Measurements from ENCODE around the gene MRPS18C. TPM values are rescaled to one million over a fixed set of nuclear protein-coding genes. Genes with fewer than 3 reads are reported as not detected.

MRPS18C gene
- polyA plus RNA-seq, 1 of the 3 experiments (the other 2 are of a cell fraction), result 19.7 TPM

DNA sequence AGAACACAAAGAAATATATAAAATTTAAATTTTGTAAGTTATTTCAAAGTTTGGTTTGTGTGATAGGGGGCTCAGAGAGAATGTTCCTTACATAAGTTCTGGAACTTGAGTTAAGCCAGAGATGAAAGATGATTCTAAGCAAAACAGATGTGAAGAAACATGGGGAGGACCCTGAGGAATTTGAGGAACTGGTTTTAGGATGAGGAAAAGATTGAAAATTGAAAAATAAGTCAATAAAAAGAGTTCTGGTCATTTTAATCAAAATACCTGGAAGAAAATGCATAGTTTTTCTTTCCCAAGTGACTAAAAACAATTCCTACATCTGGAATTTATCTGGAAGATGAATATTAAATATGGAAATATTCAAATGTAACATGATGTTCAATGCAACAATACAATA is 37.6 kb upstream of the MRPS18C start:
- no peak for DNase-seq
- no peak overlapping the region for H2AFZ ChIP-seq (ENCODE audit: low read depth)
- H3K9me3 ChIP-seq, result no peaks in the 10 kb centered on the region
- no peaks in the 10 kb centered on the region for H3K27me3 ChIP-seq (ENCODE audit: insufficient read depth)
- ChIA-PET CTCF (no interaction called here), POLR2A (no interaction called here)
- H3K36me3 ChIP-seq (replicated peaks in 1 of 2; ENCODE audit: control insufficient read depth in 1 of 2, insufficient read depth in 2 of 2, low read length in 1 of 2), result peaks cover 18 to 27% of the 10 kb centered on the region in 2 experiments
- no peaks in the 10 kb centered on the region for H3K79me2 ChIP-seq (ENCODE audit: insufficient read depth)
- H3K27ac ChIP-seq (ENCODE audit: low read depth in 2 of 2, low read length in 1 of 2), result no peak overlapping the region
- no peak overlapping the region for H3K4me2 ChIP-seq
- H3K4me3 ChIP-seq (ENCODE audit: low read depth in 2 of 2, low read length in 1 of 2), result no peak overlapping the region
- no peak overlapping the region for H3K9ac ChIP-seq
- no peaks in the 10 kb centered on the region for H4K20me1 ChIP-seq (ENCODE audit: insufficient read depth)
- H3K9me2 ChIP-seq, result no peaks in the 10 kb centered on the region
- no peaks in the 10 kb centered on the region for H3K4me1 ChIP-seq (ENCODE audit: control insufficient read depth in 1 of 2, insufficient read depth in 2 of 2, low read depth in 1 of 2, low read length in 1 of 2)
- H3F3A ChIP-seq (replicated peaks; ENCODE audit: insufficient read depth), result peaks cover 4% of the 10 kb centered on the region
- no peak for TF ChIP-seq GATA2 (CRISPR knock-in tag; IDR thresholded peaks at IDR 0.05)
- TF ChIP-seq PBX3 (IDR thresholded peaks at IDR 0.05), result no peak
- no peak for TF ChIP-seq RCOR1 (IDR thresholded peaks at IDR 0.05; ENCODE audit: low read length)
- TF ChIP-seq, protein P1, sequence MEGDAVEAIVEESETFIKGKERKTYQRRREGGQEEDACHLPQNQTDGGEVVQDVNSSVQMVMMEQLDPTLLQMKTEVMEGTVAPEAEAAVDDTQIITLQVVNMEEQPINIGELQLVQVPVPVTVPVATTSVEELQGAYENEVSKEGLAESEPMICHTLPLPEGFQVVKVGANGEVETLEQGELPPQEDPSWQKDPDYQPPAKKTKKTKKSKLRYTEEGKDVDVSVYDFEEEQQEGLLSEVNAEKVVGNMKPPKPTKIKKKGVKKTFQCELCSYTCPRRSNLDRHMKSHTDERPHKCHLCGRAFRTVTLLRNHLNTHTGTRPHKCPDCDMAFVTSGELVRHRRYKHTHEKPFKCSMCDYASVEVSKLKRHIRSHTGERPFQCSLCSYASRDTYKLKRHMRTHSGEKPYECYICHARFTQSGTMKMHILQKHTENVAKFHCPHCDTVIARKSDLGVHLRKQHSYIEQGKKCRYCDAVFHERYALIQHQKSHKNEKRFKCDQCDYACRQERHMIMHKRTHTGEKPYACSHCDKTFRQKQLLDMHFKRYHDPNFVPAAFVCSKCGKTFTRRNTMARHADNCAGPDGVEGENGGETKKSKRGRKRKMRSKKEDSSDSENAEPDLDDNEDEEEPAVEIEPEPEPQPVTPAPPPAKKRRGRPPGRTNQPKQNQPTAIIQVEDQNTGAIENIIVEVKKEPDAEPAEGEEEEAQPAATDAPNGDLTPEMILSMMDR (IDR thresholded peaks at IDR 0.05), result no peak
- no peak for TF ChIP-seq EZH2phosphoT487 (IDR thresholded peaks at IDR 0.05; ENCODE audit: borderline replicate concordance, low read depth)
- TF ChIP-seq TEAD4 (IDR thresholded peaks at IDR 0.05; ENCODE audit: borderline replicate concordance, insufficient read depth), result no peak
- no peak for TF ChIP-seq RAD21 (IDR thresholded peaks at IDR 0.05; ENCODE audit: low read length)
- TF ChIP-seq RXRA (IDR thresholded peaks at IDR 0.05; ENCODE audit: borderline replicate concordance, low read depth), result no peak
- TF ChIP-seq RFX5 (IDR thresholded peaks at IDR 0.05; ENCODE audit: low read length), result no peak
- TF ChIP-seq JUND (IDR thresholded peaks at IDR 0.05), result no peak
- TF ChIP-seq TCF12 (IDR thresholded peaks at IDR 0.05), result no peak
- no peak for TF ChIP-seq ZBTB33 (IDR thresholded peaks at IDR 0.05; ENCODE audit: borderline replicate concordance, low read depth)
- no peak for TF ChIP-seq EP300 (IDR thresholded peaks at IDR 0.05; ENCODE audit: borderline replicate concordance in 1 of 2, low read depth in 1 of 2, low read length in 1 of 2)
- no peak for TF ChIP-seq MEF2A (IDR thresholded peaks at IDR 0.05; ENCODE audit: borderline replicate concordance, low read depth)
- TF ChIP-seq SIN3A (IDR thresholded peaks at IDR 0.05; ENCODE audit: borderline replicate concordance, low read depth, low read length), result no peak
- no peak for TF ChIP-seq TAF1 (IDR thresholded peaks at IDR 0.05; ENCODE audit: borderline replicate concordance, low read depth, low read length)
- TF ChIP-seq FOXM1 (IDR thresholded peaks at IDR 0.05; ENCODE audit: low read depth), result no peak

All from SK-N-SH (cell line).